ENCODE data around the gene LRMDA.

- TF ChIP-seq CTCF (CRISPR knock-in tag; IDR thresholded peaks at IDR 0.05): no peak
- TF ChIP-seq, protein P1, sequence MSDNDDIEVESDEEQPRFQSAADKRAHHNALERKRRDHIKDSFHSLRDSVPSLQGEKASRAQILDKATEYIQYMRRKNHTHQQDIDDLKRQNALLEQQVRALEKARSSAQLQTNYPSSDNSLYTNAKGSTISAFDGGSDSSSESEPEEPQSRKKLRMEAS (IDR thresholded peaks at IDR 0.05): no peak
- TF ChIP-seq TCF7L2 (IDR thresholded peaks at IDR 0.05; ENCODE audit: low read depth, low read length): no peak
- TF ChIP-seq ELF4 (CRISPR knock-in tag; IDR thresholded peaks at IDR 0.05; ENCODE audit: borderline replicate concordance): no peak
- no peak for TF ChIP-seq EZH2 (conservative IDR thresholded peaks at IDR 0.05; ENCODE audit: low read depth, low read length)
- TF ChIP-seq ZFP82 (CRISPR knock-in tag; IDR thresholded peaks at IDR 0.05; ENCODE audit: borderline replicate concordance): no peak
- no peak for TF ChIP-seq SUZ12 (IDR thresholded peaks at IDR 0.05; ENCODE audit: low read depth, low read length)
- no peak for TF ChIP-seq ERF (CRISPR knock-in tag; IDR thresholded peaks at IDR 0.05)
- TF ChIP-seq ESRRA (CRISPR knock-in tag; IDR thresholded peaks at IDR 0.05; ENCODE audit: low read depth): no peak
- TF ChIP-seq RAD51 (IDR thresholded peaks at IDR 0.05; ENCODE audit: borderline replicate concordance): no peak
- TF ChIP-seq SRSF1 (optimal IDR thresholded peaks at IDR 0.05; ENCODE audit: low read depth, low read length): no peak
- no peak for TF ChIP-seq EED (CRISPR knock-in tag; IDR thresholded peaks at IDR 0.05)
- no peak for TF ChIP-seq REST (IDR thresholded peaks at IDR 0.05; ENCODE audit: borderline replicate concordance in 1 of 2, low read depth in 1 of 2, low read length in 2 of 2)
Measured at GRCh38 chr10:75506930-75507329, 75.5 kb downstream of the LRMDA start.

Measured in HepG2 (cell line).